Breast epithelium (tissue), 3 donors: ENCODE measurements around the gene SOS1.

ENCODE experiments used
- CTCF ChIP-seq, 3 donors: fragments of 450-650 bp; IDR thresholded peaks; one replicate each; pipeline ENCODE4 v1.5.1; 2016 to 2017; ENCODE audit warnings: antibody characterized with exemption in 3 of 3, mild to moderate bottlenecking in 3 of 3, moderate library complexity in 3 of 3
- POLR2A ChIP-seq: fragments of 450-650 bp; IDR thresholded peaks from one replicate; pipeline ENCODE4 v1.6.1; 2016; ENCODE audit warnings: antibody characterized with exemption, mild to moderate bottlenecking, moderate library complexity

GRCh38 chr2:39159283-39159682 is 38.4 kb upstream of the SOS1 start:
- no peak for TF ChIP-seq POLR2A
- TF ChIP-seq CTCF (IDR thresholded peaks at IDR 0.05) = no peak
